HL-60 (cell line): Measurements from ENCODE around the gene STX12.

Experiments used
- DNase-seq, 2 experiments: peaks; one replicate each; pipeline ENCODE4 v3.0.0-alpha.2; 2010 to 2020; ENCODE audit warnings: low read depth in 1 of 2, low spot score in 1 of 2
- H3K27ac ChIP-seq: fragments of 250-450 bp; sonication (Bioruptor Pico); replicated peaks from 2 replicates; pipeline ENCODE4 v1.5.1; 2020; ENCODE audit warnings: mild to moderate bottlenecking, moderate library complexity
- H3K27me3 ChIP-seq: fragments of 250-450 bp; sonication (Bioruptor Pico); 2 replicates; pipeline ENCODE4 v1.5.1; 2021; ENCODE audit warnings: mild to moderate bottlenecking, moderate library complexity; ENCODE audit not compliant: insufficient read depth, poor library complexity, severe bottlenecking
- H3K4me3 ChIP-seq: replicated peaks from 2 replicates; pipeline ENCODE4 v1.5.1; 2011; ENCODE audit warnings: mild to moderate bottlenecking, control low read depth, low read length; ENCODE audit not compliant: insufficient read depth
- CTCF ChIP-seq: IDR thresholded peaks from one replicate; pipeline ENCODE4 v1.5.1; 2011; ENCODE audit warnings: low read length, control low read depth, inconsistent platforms; ENCODE audit not compliant: insufficient read depth
- GABPA ChIP-seq: IDR thresholded peaks from 2 replicates; pipeline ENCODE4 v1.6.1; 2012; ENCODE audit warnings: low read depth
- POLR2AphosphoS5 ChIP-seq: IDR thresholded peaks from 2 replicates; pipeline ENCODE4 v1.6.1; 2012; ENCODE audit warnings: low read depth
- SPI1 ChIP-seq: IDR thresholded peaks from 2 replicates; pipeline ENCODE4 v1.6.1; 2012; ENCODE audit warnings: low read depth, mild to moderate bottlenecking, borderline replicate concordance
- TF ChIP-seq, protein P1 (sequence below): IDR thresholded peaks from 2 replicates; pipeline ENCODE4 v1.6.1; 2012; ENCODE audit warnings: low read depth; ENCODE audit not compliant: insufficient replicate concordance

Gene STX12

DNA sequence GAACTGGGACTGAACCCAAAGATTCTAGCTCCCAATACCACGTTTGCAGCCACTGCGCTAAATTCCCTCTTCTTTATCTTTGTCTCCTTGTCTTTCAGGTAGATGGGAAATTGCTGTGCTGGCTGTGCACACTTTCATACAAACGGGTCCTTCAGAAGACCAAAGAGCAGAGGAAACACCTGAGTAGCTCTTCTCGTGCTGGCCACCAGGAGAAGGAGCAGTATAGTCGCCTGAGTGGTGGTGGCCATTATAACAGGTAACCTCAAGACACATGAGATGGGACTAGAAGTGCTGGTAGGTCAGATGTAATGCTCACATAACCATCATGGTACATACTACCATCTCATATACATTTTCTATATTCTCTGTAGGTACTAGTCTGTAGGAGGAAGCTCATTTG, 28.5 kb upstream of the STX12 start:
- Histone ChIP-seq H3K27me3 (no peaks in the 10 kb centered on the region), H3K4me3 (no peak overlapping the region), H3K27ac (no peak overlapping the region)
- TF ChIP-seq, protein P1, sequence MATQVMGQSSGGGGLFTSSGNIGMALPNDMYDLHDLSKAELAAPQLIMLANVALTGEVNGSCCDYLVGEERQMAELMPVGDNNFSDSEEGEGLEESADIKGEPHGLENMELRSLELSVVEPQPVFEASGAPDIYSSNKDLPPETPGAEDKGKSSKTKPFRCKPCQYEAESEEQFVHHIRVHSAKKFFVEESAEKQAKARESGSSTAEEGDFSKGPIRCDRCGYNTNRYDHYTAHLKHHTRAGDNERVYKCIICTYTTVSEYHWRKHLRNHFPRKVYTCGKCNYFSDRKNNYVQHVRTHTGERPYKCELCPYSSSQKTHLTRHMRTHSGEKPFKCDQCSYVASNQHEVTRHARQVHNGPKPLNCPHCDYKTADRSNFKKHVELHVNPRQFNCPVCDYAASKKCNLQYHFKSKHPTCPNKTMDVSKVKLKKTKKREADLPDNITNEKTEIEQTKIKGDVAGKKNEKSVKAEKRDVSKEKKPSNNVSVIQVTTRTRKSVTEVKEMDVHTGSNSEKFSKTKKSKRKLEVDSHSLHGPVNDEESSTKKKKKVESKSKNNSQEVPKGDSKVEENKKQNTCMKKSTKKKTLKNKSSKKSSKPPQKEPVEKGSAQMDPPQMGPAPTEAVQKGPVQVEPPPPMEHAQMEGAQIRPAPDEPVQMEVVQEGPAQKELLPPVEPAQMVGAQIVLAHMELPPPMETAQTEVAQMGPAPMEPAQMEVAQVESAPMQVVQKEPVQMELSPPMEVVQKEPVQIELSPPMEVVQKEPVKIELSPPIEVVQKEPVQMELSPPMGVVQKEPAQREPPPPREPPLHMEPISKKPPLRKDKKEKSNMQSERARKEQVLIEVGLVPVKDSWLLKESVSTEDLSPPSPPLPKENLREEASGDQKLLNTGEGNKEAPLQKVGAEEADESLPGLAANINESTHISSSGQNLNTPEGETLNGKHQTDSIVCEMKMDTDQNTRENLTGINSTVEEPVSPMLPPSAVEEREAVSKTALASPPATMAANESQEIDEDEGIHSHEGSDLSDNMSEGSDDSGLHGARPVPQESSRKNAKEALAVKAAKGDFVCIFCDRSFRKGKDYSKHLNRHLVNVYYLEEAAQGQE, result no peak
- TF ChIP-seq GABPA (no peak), CTCF (no peak), SPI1 (no peak), POLR2AphosphoS5 (no peak)
- no peak for DNase-seq

DNA sequence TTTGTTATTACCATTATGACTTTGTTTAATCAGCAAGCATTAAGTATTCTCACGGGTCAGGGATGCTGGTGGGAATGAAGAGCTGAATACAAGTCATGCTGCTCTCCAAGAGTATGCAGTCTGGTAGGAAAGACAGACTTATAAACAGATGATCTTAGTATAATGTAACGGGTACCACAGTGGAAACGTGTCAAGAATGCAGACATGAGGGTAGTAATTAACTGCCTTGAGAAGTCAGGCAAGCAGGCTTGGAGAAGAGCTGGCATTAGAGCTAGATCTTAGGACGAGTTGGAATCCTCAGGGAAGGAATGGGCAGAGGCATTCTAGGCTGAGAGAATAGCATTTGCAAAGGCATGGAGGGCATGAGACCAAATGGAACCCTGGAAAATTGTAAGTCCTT, 27.6 kb upstream of the STX12 start:
- H3K27me3 ChIP-seq, result no peaks in the 10 kb centered on the region
- no peak overlapping the region for H3K4me3 ChIP-seq
- TF ChIP-seq POLR2AphosphoS5 (no peak), GABPA (no peak), CTCF (no peak), SPI1 (no peak)
- TF ChIP-seq, protein P1, result no peak
- no peak for DNase-seq
- no peak overlapping the region for H3K27ac ChIP-seq

DNA sequence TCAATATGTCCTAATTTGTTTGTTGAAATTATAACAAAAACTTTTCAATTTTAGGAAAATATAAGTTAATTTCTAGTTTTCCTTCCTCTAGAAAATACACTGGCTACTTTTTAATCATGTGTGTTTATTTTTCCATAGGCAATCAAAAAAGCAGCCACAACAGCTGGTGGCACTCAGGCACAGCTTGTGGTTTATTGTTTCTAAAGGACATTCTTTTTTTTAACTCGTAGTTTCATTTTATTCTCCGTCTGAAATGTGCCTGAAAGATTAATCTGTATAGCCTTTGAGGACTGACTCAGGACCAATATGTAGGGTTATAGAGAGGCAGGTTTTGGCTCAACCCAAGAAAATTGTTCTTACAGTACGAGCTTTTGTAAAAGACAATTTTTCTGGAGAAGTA, 20.7 kb upstream of the STX12 start:
- Histone ChIP-seq H3K4me3 (no peak overlapping the region), H3K27ac (no peak overlapping the region), H3K27me3 (no peaks in the 10 kb centered on the region)
- no peak for TF ChIP-seq CTCF
- TF ChIP-seq SPI1, result no peak
- DNase-seq, result no peak

DNA sequence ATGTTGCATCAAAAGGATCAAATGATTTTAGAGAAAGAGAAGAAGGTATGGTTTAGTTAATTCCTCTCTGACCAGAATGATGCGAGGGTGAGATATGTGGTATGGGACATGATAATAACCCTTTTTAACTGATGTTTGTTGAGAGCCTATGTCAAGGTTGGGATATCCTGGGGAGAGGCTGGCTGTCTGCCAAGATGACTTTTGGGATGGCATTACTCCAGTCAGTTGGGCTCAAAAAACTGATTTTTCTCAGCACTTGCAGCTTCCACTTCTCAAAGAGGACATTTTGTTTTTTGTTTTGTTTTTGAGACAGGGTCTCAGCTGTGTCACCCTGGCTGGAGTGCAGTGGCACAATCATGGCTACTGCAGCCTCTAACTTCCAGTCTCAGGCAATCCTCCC, 17.7 kb upstream of the STX12 start:
- Histone ChIP-seq H3K27me3 (no peaks in the 10 kb centered on the region), H3K27ac (no peak overlapping the region), H3K4me3 (no peak overlapping the region)
- no peak for TF ChIP-seq GABPA
- no peak for TF ChIP-seq CTCF
- TF ChIP-seq, protein P1, result no peak
- TF ChIP-seq SPI1, result no peak
- no peak for DNase-seq
